22Rv1 (cell line): ENCODE data around the gene GTF3C2.

Experiments used
- H3K27ac ChIP-seq: fragments of 450-650 bp; 2 replicates; pipeline ENCODE4 v1.5.1; 2017
- CTCF ChIP-seq: fragments of 450-650 bp; IDR thresholded peaks from 2 replicates; pipeline ENCODE4 v1.5.1; 2017; ENCODE audit warnings: mild to moderate bottlenecking
- ZFX ChIP-seq: fragments of 450-650 bp; IDR thresholded peaks from 2 replicates; pipeline ENCODE4 v1.6.1; 2017; ENCODE audit warnings: antibody characterized with exemption, borderline replicate concordance

The GTF3C2 gene

GRCh38 chr2:27307545-27308358, 48.8 kb downstream of the GTF3C2 start:
- TF ChIP-seq CTCF, result no peak
- H3K27ac ChIP-seq, result no peak overlapping the region

GRCh38 chr2:27307287-27307544, 49.3 kb downstream of the GTF3C2 start:
- H3K27ac ChIP-seq, result no peak overlapping the region
- no peak for TF ChIP-seq ZFX
- TF ChIP-seq CTCF, result no peak

GRCh38 chr2:27306573-27307286, 49.8 kb downstream of the GTF3C2 start:
- TF ChIP-seq CTCF (no peak), ZFX (no peak)
- no peak overlapping the region for H3K27ac ChIP-seq

- TF ChIP-seq CTCF (no peak), ZFX (no peak)
- no peak overlapping the region for H3K27ac ChIP-seq
These were observed 50.4 kb downstream of the GTF3C2 start for GRCh38 chr2:27306136-27306535.

GRCh38 chr2:27305516-27305915, 51.0 kb downstream of the GTF3C2 start:
- no peak for TF ChIP-seq ZFX
- TF ChIP-seq CTCF, result no peak
- H3K27ac ChIP-seq, result no peak overlapping the region

- no peak overlapping the region for H3K27ac ChIP-seq
- TF ChIP-seq CTCF (no peak), ZFX (no peak)
These were observed 51.9 kb downstream of the GTF3C2 start for GRCh38 chr2:27304488-27305240.
